ENCODE data around the gene HJV. TPM values are rescaled to one million over a fixed set of nuclear protein-coding genes. Genes with fewer than 3 reads are reported as not detected.

The HJV gene
- total RNA-seq, 1 donor from 2014 or later, result not detected

GRCh38 chr1:145987926-145988325 is 33.6 kb downstream of the HJV start:
- TF ChIP-seq, protein P1, sequence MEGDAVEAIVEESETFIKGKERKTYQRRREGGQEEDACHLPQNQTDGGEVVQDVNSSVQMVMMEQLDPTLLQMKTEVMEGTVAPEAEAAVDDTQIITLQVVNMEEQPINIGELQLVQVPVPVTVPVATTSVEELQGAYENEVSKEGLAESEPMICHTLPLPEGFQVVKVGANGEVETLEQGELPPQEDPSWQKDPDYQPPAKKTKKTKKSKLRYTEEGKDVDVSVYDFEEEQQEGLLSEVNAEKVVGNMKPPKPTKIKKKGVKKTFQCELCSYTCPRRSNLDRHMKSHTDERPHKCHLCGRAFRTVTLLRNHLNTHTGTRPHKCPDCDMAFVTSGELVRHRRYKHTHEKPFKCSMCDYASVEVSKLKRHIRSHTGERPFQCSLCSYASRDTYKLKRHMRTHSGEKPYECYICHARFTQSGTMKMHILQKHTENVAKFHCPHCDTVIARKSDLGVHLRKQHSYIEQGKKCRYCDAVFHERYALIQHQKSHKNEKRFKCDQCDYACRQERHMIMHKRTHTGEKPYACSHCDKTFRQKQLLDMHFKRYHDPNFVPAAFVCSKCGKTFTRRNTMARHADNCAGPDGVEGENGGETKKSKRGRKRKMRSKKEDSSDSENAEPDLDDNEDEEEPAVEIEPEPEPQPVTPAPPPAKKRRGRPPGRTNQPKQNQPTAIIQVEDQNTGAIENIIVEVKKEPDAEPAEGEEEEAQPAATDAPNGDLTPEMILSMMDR (IDR thresholded peaks at IDR 0.05), result no peak
- Mint-ChIP-seq H3K27ac (ENCODE audit: unreplicated experiment) (no peak overlapping the region), H3K36me3 (ENCODE audit: unreplicated experiment) (peaks cover 10% of the 10 kb centered on the region), H3K9me3 (ENCODE audit: unreplicated experiment) (no peaks in the 10 kb centered on the region), H3K4me3 (ENCODE audit: unreplicated experiment) (no peak overlapping the region), H3K4me1 (ENCODE audit: unreplicated experiment) (peaks cover 42% of the 10 kb centered on the region), H3K27me3 (ENCODE audit: unreplicated experiment) (no peaks in the 10 kb centered on the region)
- no peak for DNase-seq (ENCODE audit: extremely low spot score, unreplicated experiment)

DNA sequence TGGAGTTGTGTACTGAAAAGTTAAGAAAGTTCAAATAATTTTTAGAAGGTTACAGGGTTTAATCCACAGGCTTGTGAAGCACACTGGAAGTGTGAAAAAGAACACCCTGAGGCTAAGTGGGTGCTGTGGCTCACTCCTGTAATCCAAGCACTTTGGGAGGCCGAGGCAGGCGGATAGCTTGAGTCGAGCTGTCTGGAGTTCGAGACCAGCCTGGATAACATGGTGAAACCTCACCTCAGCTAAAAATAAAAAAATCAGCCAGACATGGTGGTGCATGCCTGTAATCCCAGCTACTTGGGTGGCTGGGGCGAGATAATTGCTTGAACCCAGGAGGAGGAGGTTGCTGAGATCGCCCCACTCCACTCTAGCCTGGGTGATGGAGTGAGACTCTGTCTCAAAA is 35.0 kb downstream of the HJV start:
- Mint-ChIP-seq H3K9me3 (ENCODE audit: unreplicated experiment) (no peaks in the 10 kb centered on the region), H3K4me3 (ENCODE audit: unreplicated experiment) (no peak overlapping the region), H3K36me3 (ENCODE audit: unreplicated experiment) (no peaks in the 10 kb centered on the region), H3K27me3 (ENCODE audit: unreplicated experiment) (no peaks in the 10 kb centered on the region), H3K27ac (ENCODE audit: unreplicated experiment) (no peak overlapping the region), H3K4me1 (ENCODE audit: unreplicated experiment) (peaks cover 30% of the 10 kb centered on the region)
- TF ChIP-seq, protein P1 (IDR thresholded peaks at IDR 0.05), result no peak
- no peak for DNase-seq (ENCODE audit: extremely low spot score, unreplicated experiment)

DNA sequence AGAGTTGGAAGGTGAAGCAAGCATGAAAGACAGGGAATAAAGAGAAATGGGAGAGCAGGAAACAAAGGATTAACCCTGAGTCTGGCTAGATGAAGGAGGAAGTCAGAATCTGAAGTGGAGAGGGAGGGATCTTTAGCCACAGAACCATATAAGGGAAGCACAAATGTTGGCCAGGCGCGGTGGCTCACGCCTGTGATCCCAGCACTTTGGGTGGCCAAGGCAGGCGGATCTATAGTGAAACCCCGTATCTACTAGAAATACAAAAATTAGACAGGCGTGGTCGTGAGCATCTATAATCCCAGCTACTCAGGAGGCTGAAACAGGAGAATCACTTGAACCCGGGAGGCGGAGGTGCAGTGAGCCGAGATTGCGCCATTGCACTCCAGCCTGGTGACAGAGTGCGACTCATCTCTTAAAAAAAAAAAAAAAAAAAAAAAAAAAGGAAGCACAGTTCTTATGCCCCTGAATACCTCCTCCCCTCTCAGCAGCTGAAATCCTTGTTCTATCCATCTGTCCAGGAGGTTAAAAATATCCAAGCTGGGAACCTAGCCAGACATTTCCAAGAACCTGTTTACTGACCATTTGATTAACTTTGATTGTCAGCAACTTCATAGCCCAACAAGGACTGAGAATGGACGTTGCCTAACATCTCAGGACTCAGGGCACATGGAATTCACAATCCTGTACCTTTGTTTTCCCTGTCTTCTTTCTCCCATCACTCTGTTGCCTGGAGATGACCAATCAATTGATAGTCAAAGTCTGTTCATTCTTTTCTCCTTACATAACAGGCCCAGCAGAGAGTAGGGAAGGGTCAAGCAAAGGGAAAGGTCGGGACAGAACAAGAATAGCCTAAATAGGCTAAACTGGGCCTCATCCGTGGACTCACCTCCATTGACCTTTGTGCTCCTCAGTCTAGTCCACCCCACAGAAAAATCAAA is 35.8 kb downstream of the HJV start:
- Mint-ChIP-seq H3K4me1 (ENCODE audit: unreplicated experiment) (peaks cover 24% of the 10 kb centered on the region), H3K36me3 (ENCODE audit: unreplicated experiment) (no peaks in the 10 kb centered on the region), H3K4me3 (ENCODE audit: unreplicated experiment) (no peak overlapping the region), H3K9me3 (ENCODE audit: unreplicated experiment) (no peaks in the 10 kb centered on the region), H3K27me3 (ENCODE audit: unreplicated experiment) (no peaks in the 10 kb centered on the region), H3K27ac (ENCODE audit: unreplicated experiment) (peak overlapping the region; percentile 65)
- DNase-seq (ENCODE audit: extremely low spot score, unreplicated experiment), result no peak
- TF ChIP-seq, protein P1 (IDR thresholded peaks at IDR 0.05), result no peak

DNA sequence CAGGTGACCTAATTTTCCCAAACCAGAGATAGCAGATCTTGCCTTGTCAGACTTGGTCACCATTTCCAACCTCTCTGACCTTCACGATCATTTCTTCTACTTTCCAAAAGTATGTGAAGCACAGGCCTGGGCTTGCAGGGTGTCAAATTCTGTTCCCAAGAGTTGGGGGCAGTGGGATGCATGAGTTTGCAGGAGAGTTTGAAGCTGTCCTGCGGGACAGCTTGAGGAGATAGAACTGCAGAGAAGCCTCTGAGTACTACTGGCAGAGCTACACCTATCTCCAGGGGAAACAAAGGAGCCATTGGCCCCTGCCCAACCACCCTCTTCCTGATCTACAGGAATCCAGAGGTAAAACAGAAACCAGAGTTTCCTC is 36.4 kb downstream of the HJV start:
- peak overlapping the region; percentile 20 for H3K27ac Mint-ChIP-seq (ENCODE audit: unreplicated experiment)
- no peaks in the 10 kb centered on the region for H3K27me3 Mint-ChIP-seq (ENCODE audit: unreplicated experiment)
- H3K4me3 Mint-ChIP-seq (ENCODE audit: unreplicated experiment), result no peak overlapping the region
- no peaks in the 10 kb centered on the region for H3K36me3 Mint-ChIP-seq (ENCODE audit: unreplicated experiment)
- TF ChIP-seq, protein P1 (IDR thresholded peaks at IDR 0.05), result no peak
- no peak for DNase-seq (ENCODE audit: extremely low spot score, unreplicated experiment)
- H3K4me1 Mint-ChIP-seq (ENCODE audit: unreplicated experiment), result peaks cover 18% of the 10 kb centered on the region
- H3K9me3 Mint-ChIP-seq (ENCODE audit: unreplicated experiment), result no peaks in the 10 kb centered on the region

DNA sequence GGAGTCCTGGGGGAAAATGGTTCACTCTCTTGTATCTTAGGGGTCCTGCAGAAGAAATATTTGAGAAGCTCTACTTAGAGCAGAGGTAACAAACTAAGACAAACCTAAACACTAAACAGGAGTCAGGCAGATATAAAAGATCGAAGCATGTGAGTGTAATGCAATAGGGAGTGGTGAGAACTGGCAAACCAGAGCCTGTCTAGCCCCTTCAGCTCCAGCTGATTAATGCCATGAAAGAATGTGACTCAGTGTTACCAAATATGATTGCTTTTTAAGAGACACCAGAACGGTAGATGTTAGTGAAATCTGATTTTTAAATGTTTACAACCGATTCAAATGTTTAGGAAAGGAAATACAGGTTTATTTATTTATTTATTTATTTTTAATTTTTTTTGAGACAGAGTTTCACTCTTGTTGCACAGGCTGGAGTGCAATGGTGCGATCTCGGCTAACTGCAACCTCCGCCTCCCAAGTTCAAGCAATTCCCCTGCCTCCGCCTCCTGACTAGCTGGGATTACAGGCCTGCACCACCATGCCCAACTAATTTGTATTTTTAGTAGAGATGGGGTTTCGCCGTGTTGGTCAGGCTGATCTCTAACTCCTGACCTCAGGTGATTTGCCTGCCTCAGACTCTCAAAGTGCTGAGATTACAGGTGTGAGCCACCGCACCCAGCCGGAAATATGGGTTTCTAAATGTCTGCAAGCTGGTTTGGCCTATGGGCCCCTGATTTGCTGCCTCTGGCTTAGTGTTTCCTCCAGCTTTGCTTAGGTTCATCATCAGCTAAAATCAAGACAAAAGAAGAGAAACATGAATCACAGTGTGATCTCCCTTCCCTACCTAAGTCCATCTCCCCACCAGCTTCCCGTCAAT is 37.3 kb downstream of the HJV start:
- H3K36me3 Mint-ChIP-seq (ENCODE audit: unreplicated experiment), result no peaks in the 10 kb centered on the region

More for the DNA sequence above, 37.3 kb downstream of the HJV start:
- peaks cover 17% of the 10 kb centered on the region for H3K4me1 Mint-ChIP-seq (ENCODE audit: unreplicated experiment)
- H3K27me3 Mint-ChIP-seq (ENCODE audit: unreplicated experiment), result no peaks in the 10 kb centered on the region
- no peak for DNase-seq (ENCODE audit: extremely low spot score, unreplicated experiment)
- no peaks in the 10 kb centered on the region for H3K9me3 Mint-ChIP-seq (ENCODE audit: unreplicated experiment)
- TF ChIP-seq, protein P1 (IDR thresholded peaks at IDR 0.05), result no peak
- no peak overlapping the region for H3K4me3 Mint-ChIP-seq (ENCODE audit: unreplicated experiment)
- H3K27ac Mint-ChIP-seq (ENCODE audit: unreplicated experiment), result no peak overlapping the region
